ENCODE measurements around the gene CHCHD6. TPM values are rescaled to one million over a fixed set of nuclear protein-coding genes. Genes with fewer than 3 reads are reported as not detected.

The CHCHD6 gene
- total and polyA plus RNA-seq, 5 donors from 2014 or later = 5.6 to 10.5 (median 8.1) TPM

- H3K4me1 Mint-ChIP-seq = peaks cover 0 to 6% (median 4%) of the 10 kb centered on the region in 4 donors
- ATAC-seq (ENCODE audit: low read depth in 2 of 2) (no peak), DNase-seq (no peak)
- Histone ChIP-seq H3K27ac (ENCODE audit: insufficient read depth, low read length, poor library complexity, severe bottlenecking) (no peak overlapping the region), H3K4me3 (ENCODE audit: low read depth, low read length) (no peak overlapping the region), H3K27me3 (ENCODE audit: control insufficient read depth, insufficient read depth, low read length) (no peaks in the 10 kb centered on the region), H3K36me3 (ENCODE audit: control insufficient read depth, insufficient read depth, low read length) (no peaks in the 10 kb centered on the region), H3K9me3 (ENCODE audit: control insufficient read depth in 2 of 2, low read length in 2 of 2) (no peaks in the 10 kb centered on the region), H3K4me1 (ENCODE audit: control insufficient read depth, insufficient read depth, low read length, poor library complexity, severe bottlenecking) (peaks cover 4% of the 10 kb centered on the region)
- H3K4me3 Mint-ChIP-seq = no peak overlapping the region
- peaks cover 6% of the 10 kb centered on the region for H3K27me3 Mint-ChIP-seq
- H3K36me3 Mint-ChIP-seq = no peaks in the 10 kb centered on the region
- H3K9me3 Mint-ChIP-seq = peaks cover 0 to 3% (median 0%) of the 10 kb centered on the region in 7 donors
- no peak overlapping the region for H3K27ac Mint-ChIP-seq
Measured at GRCh38 chr3:126683069-126683468, 21.0 kb upstream of the CHCHD6 start.

DNA sequence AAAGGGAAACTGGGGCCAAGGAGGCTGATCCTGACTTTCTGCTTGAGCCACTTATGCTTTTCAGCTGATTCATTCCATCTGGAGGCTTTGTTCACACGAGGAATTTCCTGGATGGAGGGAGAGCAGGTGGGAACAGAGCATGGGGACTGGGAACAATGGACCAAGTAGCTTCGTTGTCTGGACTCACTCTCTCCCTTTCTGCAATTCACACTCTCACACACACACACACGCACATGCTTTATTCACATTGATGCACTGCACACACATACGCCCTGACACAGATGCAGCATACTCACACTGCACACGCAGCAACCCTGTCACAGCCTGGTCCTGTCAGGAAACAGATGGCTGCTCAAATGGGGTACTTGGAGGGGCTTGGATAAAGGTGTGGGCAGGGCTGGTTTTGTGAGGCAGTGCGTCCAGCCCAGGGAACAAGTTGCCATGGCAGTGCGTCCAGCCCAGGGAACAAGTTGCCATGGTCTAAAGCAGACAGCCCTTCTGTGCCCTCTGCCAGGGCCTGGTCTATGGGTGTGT lies 19.8 kb upstream of the CHCHD6 start:
- Mint-ChIP-seq H3K9me3 (peaks cover 0 to 3% (median 0%) of the 10 kb centered on the region in 7 donors), H3K4me1 (peaks cover 0 to 4% (median under 1%) of the 10 kb centered on the region in 4 donors), H3K4me3 (no peak overlapping the region), H3K36me3 (no peaks in the 10 kb centered on the region), H3K27me3 (peaks cover 1% of the 10 kb centered on the region), H3K27ac (no peak overlapping the region)
- Histone ChIP-seq H3K9me3 (ENCODE audit: control insufficient read depth in 2 of 2, low read length in 2 of 2) (no peaks in the 10 kb centered on the region), H3K27me3 (ENCODE audit: control insufficient read depth, insufficient read depth, low read length) (no peaks in the 10 kb centered on the region), H3K4me1 (ENCODE audit: control insufficient read depth, insufficient read depth, low read length, poor library complexity, severe bottlenecking) (no peaks in the 10 kb centered on the region), H3K4me3 (ENCODE audit: low read depth, low read length) (no peak overlapping the region), H3K36me3 (ENCODE audit: control insufficient read depth, insufficient read depth, low read length) (no peaks in the 10 kb centered on the region), H3K27ac (ENCODE audit: insufficient read depth, low read length, poor library complexity, severe bottlenecking) (no peak overlapping the region)
- no peak for DNase-seq
- no peak for ATAC-seq (ENCODE audit: low read depth in 2 of 2)

- Mint-ChIP-seq H3K27me3 (no peaks in the 10 kb centered on the region), H3K4me3 (no peak overlapping the region), H3K4me1 (peaks cover 0 to 4% (median under 1%) of the 10 kb centered on the region in 4 donors), H3K27ac (no peak overlapping the region), H3K36me3 (no peaks in the 10 kb centered on the region), H3K9me3 (peaks cover 0 to 3% (median 0%) of the 10 kb centered on the region in 7 donors)
- no peaks in the 10 kb centered on the region for H3K27me3 ChIP-seq (ENCODE audit: control insufficient read depth, insufficient read depth, low read length)
- no peaks in the 10 kb centered on the region for H3K9me3 ChIP-seq (ENCODE audit: control insufficient read depth in 2 of 2, low read length in 2 of 2)
- H3K27ac ChIP-seq (ENCODE audit: insufficient read depth, low read length, poor library complexity, severe bottlenecking) = no peak overlapping the region
- no peaks in the 10 kb centered on the region for H3K36me3 ChIP-seq (ENCODE audit: control insufficient read depth, insufficient read depth, low read length)
- H3K4me3 ChIP-seq (ENCODE audit: low read depth, low read length) = no peak overlapping the region
- H3K4me1 ChIP-seq (ENCODE audit: control insufficient read depth, insufficient read depth, low read length, poor library complexity, severe bottlenecking) = no peaks in the 10 kb centered on the region
- no peak for ATAC-seq (ENCODE audit: low read depth in 2 of 2)
- DNase-seq = no peak
Measured at GRCh38 chr3:126685021-126685420, 19.0 kb upstream of the CHCHD6 start.

- Mint-ChIP-seq H3K4me1 (peaks cover 0 to 4% (median under 1%) of the 10 kb centered on the region in 4 donors), H3K4me3 (no peak overlapping the region), H3K27me3 (no peaks in the 10 kb centered on the region), H3K36me3 (no peaks in the 10 kb centered on the region), H3K27ac (no peak overlapping the region), H3K9me3 (peaks cover 0 to 3% (median 0%) of the 10 kb centered on the region in 7 donors)
- Histone ChIP-seq H3K27ac (ENCODE audit: insufficient read depth, low read length, poor library complexity, severe bottlenecking) (no peak overlapping the region), H3K4me3 (ENCODE audit: low read depth, low read length) (no peak overlapping the region), H3K27me3 (ENCODE audit: control insufficient read depth, insufficient read depth, low read length) (no peaks in the 10 kb centered on the region), H3K9me3 (ENCODE audit: control insufficient read depth in 2 of 2, low read length in 2 of 2) (no peaks in the 10 kb centered on the region), H3K4me1 (ENCODE audit: control insufficient read depth, insufficient read depth, low read length, poor library complexity, severe bottlenecking) (no peaks in the 10 kb centered on the region), H3K36me3 (ENCODE audit: control insufficient read depth, insufficient read depth, low read length) (no peaks in the 10 kb centered on the region)
- ATAC-seq (ENCODE audit: low read depth in 2 of 2) (no peak), DNase-seq (no peak)
Measured at GRCh38 chr3:126685493-126685892, 18.5 kb upstream of the CHCHD6 start.

GRCh38 chr3:126691765-126692164 lies 12.3 kb upstream of the CHCHD6 start:
- H3K27ac ChIP-seq (ENCODE audit: insufficient read depth, low read length, poor library complexity, severe bottlenecking) = no peak overlapping the region
- Mint-ChIP-seq H3K27me3 (peaks cover 27% of the 10 kb centered on the region), H3K9me3 (peaks cover 0 to 2% (median 0%) of the 10 kb centered on the region in 7 donors), H3K4me1 (no peaks in the 10 kb centered on the region), H3K27ac (no peak overlapping the region), H3K36me3 (no peaks in the 10 kb centered on the region), H3K4me3 (no peak overlapping the region)
- no peak for ATAC-seq (ENCODE audit: low read depth in 2 of 2)
- H3K36me3 ChIP-seq (ENCODE audit: control insufficient read depth, insufficient read depth, low read length) = no peaks in the 10 kb centered on the region
- no peak overlapping the region for H3K4me3 ChIP-seq (ENCODE audit: low read depth, low read length)
- H3K27me3 ChIP-seq (ENCODE audit: control insufficient read depth, insufficient read depth, low read length) = peaks cover 15% of the 10 kb centered on the region
- DNase-seq = no peak
- no peaks in the 10 kb centered on the region for H3K9me3 ChIP-seq (ENCODE audit: control insufficient read depth in 2 of 2, low read length in 2 of 2)
- no peaks in the 10 kb centered on the region for H3K4me1 ChIP-seq (ENCODE audit: control insufficient read depth, insufficient read depth, low read length, poor library complexity, severe bottlenecking)

- no peaks in the 10 kb centered on the region for H3K36me3 ChIP-seq (ENCODE audit: control insufficient read depth, insufficient read depth, low read length)
- H3K9me3 Mint-ChIP-seq = peaks cover 0 to 2% (median 0%) of the 10 kb centered on the region in 7 donors
- H3K27ac Mint-ChIP-seq = no peak overlapping the region
- no peaks in the 10 kb centered on the region for H3K9me3 ChIP-seq (ENCODE audit: control insufficient read depth in 2 of 2, low read length in 2 of 2)
- H3K27me3 ChIP-seq (ENCODE audit: control insufficient read depth, insufficient read depth, low read length) = peaks cover 15% of the 10 kb centered on the region
- no peak overlapping the region for H3K4me3 Mint-ChIP-seq
- H3K4me3 ChIP-seq (ENCODE audit: low read depth, low read length) = no peak overlapping the region
- H3K36me3 Mint-ChIP-seq = no peaks in the 10 kb centered on the region
- no peak overlapping the region for H3K27ac ChIP-seq (ENCODE audit: insufficient read depth, low read length, poor library complexity, severe bottlenecking)
- no peaks in the 10 kb centered on the region for H3K4me1 ChIP-seq (ENCODE audit: control insufficient read depth, insufficient read depth, low read length, poor library complexity, severe bottlenecking)
- ATAC-seq (ENCODE audit: low read depth in 2 of 2) (no peak), DNase-seq (no peak)
- H3K27me3 Mint-ChIP-seq = peaks cover 30% of the 10 kb centered on the region
- no peaks in the 10 kb centered on the region for H3K4me1 Mint-ChIP-seq
Measured at GRCh38 chr3:126692858-126693257, 11.2 kb upstream of the CHCHD6 start.

DNA sequence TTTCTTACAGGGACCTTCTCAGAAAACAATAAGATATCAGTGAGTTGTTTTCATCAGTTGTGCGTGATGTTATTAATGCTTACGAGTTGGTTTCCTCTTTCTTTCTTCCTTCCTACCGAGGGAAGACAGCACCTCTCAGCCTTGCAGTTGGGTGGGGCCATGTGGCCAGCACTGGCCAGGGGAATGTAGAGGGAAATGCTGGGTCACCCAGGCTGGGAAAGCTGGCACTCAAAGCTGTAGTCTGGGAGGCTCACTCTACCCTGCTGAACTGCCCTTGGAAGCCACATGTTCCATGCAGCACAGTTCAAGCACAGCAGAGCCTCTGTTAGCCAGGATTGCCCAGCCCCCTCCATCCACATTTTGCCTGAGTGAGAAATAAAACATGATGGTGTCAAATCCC lies 10.1 kb upstream of the CHCHD6 start:
- Mint-ChIP-seq H3K4me1 (no peaks in the 10 kb centered on the region), H3K9me3 (peaks cover 0 to 3% (median 0%) of the 10 kb centered on the region in 7 donors), H3K27ac (no peak overlapping the region), H3K27me3 (peaks cover 30% of the 10 kb centered on the region), H3K36me3 (no peaks in the 10 kb centered on the region), H3K4me3 (no peak overlapping the region)
- Histone ChIP-seq H3K4me3 (ENCODE audit: low read depth, low read length) (no peak overlapping the region), H3K9me3 (ENCODE audit: control insufficient read depth in 2 of 2, low read length in 2 of 2) (no peaks in the 10 kb centered on the region), H3K27ac (ENCODE audit: insufficient read depth, low read length, poor library complexity, severe bottlenecking) (no peak overlapping the region), H3K27me3 (ENCODE audit: control insufficient read depth, insufficient read depth, low read length) (peaks cover 15% of the 10 kb centered on the region), H3K4me1 (ENCODE audit: control insufficient read depth, insufficient read depth, low read length, poor library complexity, severe bottlenecking) (no peaks in the 10 kb centered on the region), H3K36me3 (ENCODE audit: control insufficient read depth, insufficient read depth, low read length) (no peaks in the 10 kb centered on the region)
- ATAC-seq (ENCODE audit: low read depth in 2 of 2) (no peak), DNase-seq (no peak)

DNA sequence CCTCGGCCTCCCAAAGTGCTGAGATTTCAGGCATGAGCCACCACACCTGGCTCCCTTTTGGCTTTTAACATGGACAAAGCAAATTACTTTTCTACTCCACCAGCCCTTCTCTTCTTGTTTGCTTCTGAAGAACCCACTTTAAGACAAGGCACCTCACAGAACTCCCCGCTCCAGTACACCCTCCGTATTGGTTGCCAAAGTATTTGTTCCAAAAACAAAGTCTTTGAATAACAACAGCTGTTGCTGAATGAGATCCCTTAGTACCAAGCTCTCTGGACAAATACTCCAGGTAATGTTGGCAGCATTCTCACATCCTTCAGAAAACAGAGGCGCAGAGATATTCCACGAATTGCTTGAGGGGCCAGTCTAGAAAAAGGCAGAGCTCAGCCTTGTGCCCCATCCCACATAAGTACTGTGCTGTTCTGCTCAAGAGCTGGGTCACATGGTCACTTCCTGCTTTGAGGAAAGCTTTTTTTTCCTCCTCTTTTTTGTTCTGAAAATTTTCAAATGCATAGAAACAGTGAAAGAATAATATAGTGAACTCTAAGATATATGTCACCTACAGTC lies 7.3 kb upstream of the CHCHD6 start:
- no peak for DNase-seq
- no peaks in the 10 kb centered on the region for H3K9me3 ChIP-seq (ENCODE audit: control insufficient read depth in 2 of 2, low read length in 2 of 2)
- H3K27me3 ChIP-seq (ENCODE audit: control insufficient read depth, insufficient read depth, low read length) = peaks cover 18% of the 10 kb centered on the region
- peaks cover 47% of the 10 kb centered on the region for H3K27me3 Mint-ChIP-seq
- no peak overlapping the region for H3K4me3 Mint-ChIP-seq
- no peaks in the 10 kb centered on the region for H3K36me3 Mint-ChIP-seq
- no peaks in the 10 kb centered on the region for H3K4me1 ChIP-seq (ENCODE audit: control insufficient read depth, insufficient read depth, low read length, poor library complexity, severe bottlenecking)
- H3K27ac Mint-ChIP-seq = no peak overlapping the region
- no peaks in the 10 kb centered on the region for H3K36me3 ChIP-seq (ENCODE audit: control insufficient read depth, insufficient read depth, low read length)
- ATAC-seq (ENCODE audit: low read depth in 2 of 2) = no peak
- H3K4me3 ChIP-seq (ENCODE audit: low read depth, low read length) = no peak overlapping the region
- peaks cover 0 to 3% (median 0%) of the 10 kb centered on the region in 7 donors for H3K9me3 Mint-ChIP-seq
- H3K27ac ChIP-seq (ENCODE audit: insufficient read depth, low read length, poor library complexity, severe bottlenecking) = no peak overlapping the region
- H3K4me1 Mint-ChIP-seq = no peaks in the 10 kb centered on the region

All from CD4-positive, CD25-positive, alpha-beta regulatory T cell (primary cell).